SK-N-SH treated with all-trans-retinoic acid at 6 μM for 48 hours (cell line): ENCODE measurements around the gene PRKCB.

Experiments used
- CREB5 ChIP-seq: fragments of 250-450 bp; sonication (Bioruptor Pico); IDR thresholded peaks from 2 replicates; pipeline ENCODE4 v1.5.1; 2020; ENCODE audit warnings: low read depth, mild to moderate bottlenecking, moderate library complexity
- CSDC2 ChIP-seq: fragments of 250-450 bp; sonication (Bioruptor Pico); IDR thresholded peaks from 2 replicates; pipeline ENCODE4 v1.5.0; 2020; ENCODE audit warnings: mild to moderate bottlenecking, moderate library complexity
- ISL1 ChIP-seq: fragments of 250-450 bp; sonication (Bioruptor Pico); IDR thresholded peaks from 2 replicates; pipeline ENCODE4 v2.1.2; 2022; ENCODE audit warnings: mild to moderate bottlenecking, moderate library complexity
- PATZ1 ChIP-seq: fragments of 250-450 bp; sonication (Bioruptor Pico); IDR thresholded peaks from 2 replicates; pipeline ENCODE4 v1.8.0; 2020; ENCODE audit warnings: mild to moderate bottlenecking, moderate library complexity, borderline replicate concordance
- ZC3H10 ChIP-seq: fragments of 250-450 bp; sonication (Bioruptor Pico); IDR thresholded peaks from 2 replicates; pipeline ENCODE4 v1.5.1; 2021; ENCODE audit warnings: mild to moderate bottlenecking, moderate library complexity
- ZFP3 ChIP-seq: fragments of 250-450 bp; sonication (Bioruptor Pico); IDR thresholded peaks from 2 replicates; pipeline ENCODE4 v1.5.0; 2020; ENCODE audit warnings: mild to moderate bottlenecking, moderate library complexity
- ZFP30 ChIP-seq: fragments of 450-650 bp; formaldehyde crosslinking; IDR thresholded peaks from 2 replicates; pipeline ENCODE4 v1.5.0; 2022; ENCODE audit warnings: mild to moderate bottlenecking, moderate library complexity

- no peak for TF ChIP-seq ZC3H10 (CRISPR knock-in tag)
- no peak for TF ChIP-seq PATZ1 (CRISPR knock-in tag)
- TF ChIP-seq CSDC2 = no peak
- TF ChIP-seq ISL1 (CRISPR knock-in tag) = no peak
- TF ChIP-seq ZFP30 = no peak
- no peak for TF ChIP-seq CREB5 (CRISPR knock-in tag)
- no peak for TF ChIP-seq ZFP3 (CRISPR knock-in tag)
Measured at GRCh38 chr16:23833960-23834685, 1.7 kb upstream of the PRKCB start.
